DLD1 (cell line): ENCODE data around the gene BRDT.

Source experiments
- in situ Hi-C: cut with HindIII; loops from 2 replicates; pipeline ENCODE4 v1.10.0; 2017; ENCODE audit warnings: low sequenced_read_pairs

BRDT gene

DNA sequence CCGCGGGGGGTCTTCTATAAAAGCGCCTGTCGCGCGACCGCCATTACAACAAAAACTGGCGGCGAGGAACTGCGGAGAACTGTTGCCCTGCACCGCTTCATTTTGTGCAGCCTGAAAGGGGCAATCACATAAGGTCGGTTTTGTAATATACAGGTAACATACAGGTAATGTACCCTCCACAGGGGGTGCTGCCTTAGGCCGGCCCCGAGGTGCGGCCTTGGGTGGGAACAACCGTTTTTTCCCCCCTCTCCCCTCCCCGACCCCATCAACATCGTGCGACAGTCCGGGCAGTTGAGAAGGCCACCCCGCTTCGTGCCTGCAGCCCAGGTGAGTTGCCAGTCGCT is at the start of gene BRDT:
BRDT (plus strand) TSS at position 46 of the 344 bp plus-strand sequence. CDS start 13,354 bp downstream, outside the sequence.
- in situ Hi-C loops = loop anchor here (25.0 kb wide), 1 partner anchor 412 kb away; no protein-coding TSS in a partner anchor

DNA sequence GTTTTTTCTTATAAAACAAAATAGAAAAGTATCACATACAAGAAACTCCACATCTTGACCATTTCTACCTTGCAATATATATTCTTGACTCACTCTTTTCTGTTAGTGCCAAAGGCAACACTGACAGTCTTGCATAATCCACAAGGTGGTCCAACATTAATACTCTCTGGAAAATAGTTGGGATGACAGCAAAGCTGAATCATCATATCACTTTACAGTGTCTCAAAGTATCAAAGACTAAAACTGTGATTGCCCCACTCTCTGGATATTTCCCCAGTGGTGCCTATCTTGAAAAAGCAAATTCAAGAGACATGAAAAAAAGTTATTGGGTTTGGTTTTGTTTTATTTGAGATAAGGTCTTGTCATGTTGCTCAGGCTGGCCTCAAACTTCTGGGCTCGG is 48.6 kb upstream of the BRDT start:
- in situ Hi-C loops = no loop called here

DNA sequence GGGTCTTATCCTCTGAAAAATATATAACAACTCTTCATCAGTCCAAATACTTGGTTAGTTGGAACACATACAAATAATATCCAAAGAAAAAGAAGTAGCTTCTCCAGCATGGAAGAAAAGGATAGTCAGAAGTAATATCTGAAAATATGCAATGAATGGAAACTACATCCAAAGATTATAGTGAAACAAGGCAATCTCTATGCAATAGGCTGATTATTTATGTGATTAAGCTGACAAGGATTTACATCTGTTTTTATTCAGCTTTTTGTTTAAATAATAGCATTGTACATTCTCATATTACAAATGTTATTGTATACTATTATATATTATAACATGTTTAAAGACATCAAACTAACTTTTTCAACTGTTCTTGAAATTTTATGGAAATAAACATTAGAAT is 48.0 kb upstream of the BRDT start:
- in situ Hi-C loops = no loop called here

DNA sequence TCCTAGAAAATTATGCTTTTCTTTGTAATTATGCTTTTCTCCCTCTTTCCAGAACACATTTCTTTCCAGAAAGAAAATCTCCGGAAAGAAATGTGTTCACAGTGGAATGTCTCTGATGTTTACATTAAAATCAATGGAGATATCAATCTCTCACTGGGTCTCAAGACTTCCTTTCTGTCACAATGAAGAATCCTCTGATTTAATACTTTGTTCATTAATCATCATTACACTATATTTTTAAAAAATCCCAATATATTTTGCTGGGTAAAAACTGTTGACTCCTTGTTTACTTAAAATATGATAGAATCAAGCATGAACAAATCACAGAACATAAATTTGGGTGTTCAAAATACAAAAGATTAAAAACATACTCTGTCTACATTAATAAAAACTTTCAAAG is 36.9 kb upstream of the BRDT start:
- in situ Hi-C loops = no loop called here

DNA sequence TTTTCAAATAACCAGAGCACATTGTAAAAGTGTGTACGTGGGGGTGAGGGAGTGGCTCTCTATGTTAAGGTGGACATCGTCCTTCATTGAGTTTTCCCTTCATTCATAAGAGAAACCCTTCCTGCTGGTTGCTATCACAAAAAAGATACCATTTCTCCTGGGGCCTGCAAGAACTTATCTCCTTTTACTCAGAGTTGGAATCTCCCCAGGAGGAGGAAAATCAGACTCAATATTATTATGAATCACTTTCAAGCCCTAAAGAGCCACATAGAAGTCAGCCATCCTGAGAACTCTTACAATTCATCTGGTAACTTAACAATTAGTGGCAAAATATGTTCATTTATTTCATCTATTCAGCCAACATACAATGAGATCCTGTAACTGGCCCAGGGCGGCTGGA is 36.2 kb upstream of the BRDT start:
- in situ Hi-C loops = no loop called here

DNA sequence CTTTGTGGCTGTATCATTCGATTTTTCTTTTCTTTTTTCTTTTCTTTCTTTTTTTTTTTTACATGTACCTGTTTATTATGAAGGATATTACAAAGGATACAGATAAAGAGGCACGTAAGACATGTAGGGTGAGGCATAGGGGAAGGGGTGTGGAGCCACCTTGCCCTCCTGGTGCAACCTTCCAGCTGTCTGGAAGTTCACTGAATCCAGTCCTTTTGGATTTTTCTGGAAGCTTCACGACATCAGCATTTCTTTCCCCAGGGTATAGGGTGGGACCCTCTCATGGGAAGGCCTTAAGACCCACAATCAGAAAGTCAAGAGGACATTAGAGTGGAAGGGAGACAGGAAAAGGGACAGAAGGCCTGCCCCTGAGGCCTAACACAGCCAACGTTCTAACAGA is 33.2 kb upstream of the BRDT start:
- in situ Hi-C loops = no loop called here

DNA sequence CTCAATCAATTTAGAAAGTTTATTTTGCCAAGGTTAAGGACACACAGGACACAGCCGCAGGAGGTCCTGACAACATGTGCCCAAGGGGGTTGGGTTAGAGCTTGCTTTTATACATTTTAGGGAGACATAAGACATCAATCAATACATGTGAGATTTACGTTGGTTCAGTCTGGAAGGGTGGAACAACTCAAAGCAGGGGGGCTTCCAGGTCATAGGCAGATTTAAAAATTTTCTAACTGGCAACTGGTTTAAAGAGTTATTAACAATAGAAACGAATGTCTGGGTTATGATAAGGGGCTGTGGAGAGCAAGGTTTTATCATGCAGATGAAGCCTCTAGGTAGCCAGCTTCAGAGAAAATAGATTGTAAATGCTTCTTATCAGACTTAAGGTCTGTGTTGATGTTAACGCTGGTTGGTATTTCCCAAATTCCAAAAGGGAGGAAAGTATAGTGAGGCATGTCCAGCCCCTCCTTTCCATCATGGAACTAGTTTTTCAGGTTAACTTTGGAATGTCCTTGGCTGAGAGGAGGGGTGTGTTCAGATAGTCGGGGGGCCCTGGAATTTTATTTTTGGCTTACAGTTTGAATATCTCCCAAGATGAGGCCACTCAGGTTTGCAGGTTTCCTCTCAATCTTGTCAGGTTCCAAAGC is 32.3 kb upstream of the BRDT start:
- in situ Hi-C loops = no loop called here

DNA sequence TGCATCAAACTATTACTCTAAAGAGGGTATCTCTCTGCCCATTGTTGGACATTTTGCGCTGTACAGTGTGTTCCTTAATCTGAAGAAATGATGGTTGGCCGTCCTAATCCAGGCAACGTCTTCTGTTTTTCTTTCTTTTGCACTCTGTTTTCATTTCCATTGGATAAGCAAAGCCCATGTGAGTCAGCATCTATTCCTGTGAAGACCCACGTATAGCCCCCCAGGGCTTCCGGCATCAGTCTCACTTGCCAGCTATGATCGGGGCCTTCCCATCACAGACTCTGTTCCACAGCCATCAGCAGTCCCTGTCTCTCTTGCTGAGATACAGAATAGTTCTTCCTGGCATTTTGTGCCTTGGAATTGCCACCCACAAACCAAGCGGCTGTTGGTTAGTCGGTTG is 29.2 kb upstream of the BRDT start:
- in situ Hi-C loops = no loop called here

DNA sequence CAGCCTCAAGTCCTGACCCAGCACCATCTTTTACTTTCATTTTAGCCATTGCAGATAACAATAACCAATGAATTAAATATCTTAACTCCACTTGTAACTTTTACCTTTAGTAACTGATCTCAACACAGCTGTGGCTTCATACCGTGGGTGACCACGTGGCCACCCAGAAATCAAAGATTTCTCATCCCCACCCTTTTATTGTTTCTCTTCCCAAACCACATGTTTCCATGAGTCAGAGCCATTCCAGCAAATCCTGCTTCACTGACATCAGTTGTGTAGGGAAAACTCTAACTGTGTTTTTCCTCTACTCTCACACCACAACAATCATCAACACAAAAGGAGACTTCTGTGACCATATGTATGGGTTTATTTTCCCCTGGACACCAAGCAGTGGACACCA is 25.1 kb upstream of the BRDT start:
- in situ Hi-C loops = no loop called here

DNA sequence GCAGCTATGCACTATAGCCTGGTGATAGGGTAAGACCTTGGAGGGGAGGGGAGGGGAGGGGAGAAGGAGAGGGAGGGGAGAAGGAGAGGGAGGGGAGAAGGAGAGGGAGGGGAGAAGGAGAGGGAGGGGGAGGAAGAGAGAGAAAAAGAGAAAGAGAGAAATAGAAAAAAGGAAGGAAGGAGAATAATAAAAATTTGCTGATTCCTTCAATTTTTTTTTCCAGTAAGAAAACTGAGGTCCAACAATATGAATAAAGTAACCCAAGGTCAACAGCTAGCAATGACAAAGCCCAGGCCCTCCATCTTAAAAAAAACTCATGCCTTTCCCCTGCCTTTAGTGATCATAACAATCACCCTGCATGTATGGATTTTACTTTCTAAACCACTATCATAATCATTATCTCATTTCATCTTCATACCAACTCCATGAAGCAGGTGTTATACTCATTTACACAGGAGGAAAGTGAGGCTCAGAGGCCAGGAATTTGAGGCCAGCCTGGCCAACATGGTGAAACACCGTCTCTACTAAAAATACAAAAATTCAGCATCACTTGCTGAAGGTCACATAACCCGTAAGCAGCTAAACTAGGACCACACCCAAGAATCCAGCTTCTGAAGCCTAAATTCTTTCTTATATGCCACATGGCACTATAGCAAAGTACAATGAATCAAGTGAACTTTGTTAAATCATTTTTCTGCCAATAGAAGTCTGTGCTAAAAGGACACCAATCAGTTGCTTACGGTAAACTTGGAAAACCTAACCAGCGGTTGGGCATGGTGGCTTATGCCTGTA is 23.4 kb upstream of the BRDT start:
- in situ Hi-C loops = loop anchor here (25.0 kb wide), 1 partner anchor 389 kb away; no protein-coding TSS in a partner anchor

DNA sequence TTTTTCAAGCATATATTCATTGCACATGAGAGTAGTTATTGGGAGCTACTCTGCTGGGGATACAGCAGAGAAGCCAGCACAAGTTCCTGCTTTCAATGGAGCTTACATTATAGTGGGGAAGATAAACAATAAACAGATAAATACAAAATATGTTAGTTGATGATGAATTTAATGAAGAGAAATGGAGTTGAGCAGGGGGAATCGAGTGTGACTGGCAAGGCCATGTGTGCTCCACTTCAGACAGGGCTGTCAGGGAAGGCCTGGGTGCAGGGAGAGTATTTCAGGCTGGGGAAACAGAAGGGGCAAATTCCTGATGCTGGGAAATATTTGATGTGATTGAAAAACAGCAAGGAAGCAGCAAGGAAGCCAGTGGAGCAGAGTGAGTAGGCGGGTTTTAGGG is 21.2 kb upstream of the BRDT start:
- in situ Hi-C loops = loop anchor here (25.0 kb wide), 1 partner anchor 391 kb away; no protein-coding TSS in a partner anchor

DNA sequence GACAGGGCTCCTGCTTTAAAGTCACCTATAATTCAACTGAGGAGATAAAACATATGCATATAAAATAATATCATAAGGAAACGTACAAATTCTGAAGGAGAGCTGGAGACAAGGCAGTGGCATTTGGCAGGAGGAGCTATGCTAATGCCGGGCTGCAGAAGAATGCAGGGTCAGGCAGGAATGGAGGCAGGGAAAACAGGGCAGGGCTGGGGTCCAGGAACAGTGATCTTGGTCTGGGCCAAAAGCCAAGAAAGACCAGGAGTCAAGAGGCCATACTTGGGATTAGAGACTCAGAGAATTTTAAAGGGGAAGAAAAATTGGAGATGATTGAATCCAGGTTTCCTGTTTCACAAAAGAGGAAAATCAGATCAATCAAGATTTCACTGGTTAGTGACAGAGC is 20.0 kb upstream of the BRDT start:
- in situ Hi-C loops = loop anchor here (25.0 kb wide), 1 partner anchor 392 kb away; no protein-coding TSS in a partner anchor

DNA sequence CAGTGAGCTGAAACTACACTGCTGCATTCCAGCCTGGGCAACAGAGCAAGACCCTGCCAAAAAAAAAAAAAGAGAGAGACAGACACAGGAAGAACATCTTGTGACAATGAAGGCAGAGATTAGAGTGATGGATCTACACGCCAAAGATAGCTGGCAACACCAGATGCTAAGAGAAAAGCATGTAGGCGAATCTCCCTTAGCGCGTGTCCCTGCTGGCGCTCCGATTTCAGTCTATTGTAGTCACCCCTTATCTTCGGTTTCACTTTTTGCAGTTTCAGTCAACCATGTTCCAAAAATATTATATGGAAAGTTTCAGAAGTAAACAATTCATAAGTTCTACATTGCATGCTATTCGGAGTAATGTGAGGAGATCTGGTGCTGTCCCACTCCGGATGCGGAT is 11.6 kb upstream of the BRDT start:
- in situ Hi-C loops = loop anchor here (25.0 kb wide), 1 partner anchor 400 kb away; no protein-coding TSS in a partner anchor

DNA sequence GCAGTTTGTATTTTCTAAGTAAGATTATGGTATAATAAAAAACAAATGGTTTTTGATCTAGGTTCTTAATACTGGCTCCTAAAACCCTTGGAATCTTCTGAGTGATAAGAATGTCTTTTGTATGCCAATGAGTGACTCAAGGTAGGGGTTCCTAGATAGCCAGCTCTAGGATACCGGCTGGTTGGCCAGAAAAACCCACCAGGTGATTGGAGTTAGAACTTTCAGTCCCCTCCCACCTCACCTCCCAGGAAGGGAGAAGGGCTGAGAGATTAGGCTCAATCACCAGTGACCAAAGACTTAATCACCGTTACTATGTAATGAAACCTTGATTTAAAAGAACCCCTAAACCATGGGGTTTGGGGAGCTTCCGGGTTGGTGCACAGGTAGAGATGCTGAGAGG is 8.7 kb upstream of the BRDT start:
- in situ Hi-C loops = loop anchor here (25.0 kb wide), 1 partner anchor 403 kb away; no protein-coding TSS in a partner anchor

DNA sequence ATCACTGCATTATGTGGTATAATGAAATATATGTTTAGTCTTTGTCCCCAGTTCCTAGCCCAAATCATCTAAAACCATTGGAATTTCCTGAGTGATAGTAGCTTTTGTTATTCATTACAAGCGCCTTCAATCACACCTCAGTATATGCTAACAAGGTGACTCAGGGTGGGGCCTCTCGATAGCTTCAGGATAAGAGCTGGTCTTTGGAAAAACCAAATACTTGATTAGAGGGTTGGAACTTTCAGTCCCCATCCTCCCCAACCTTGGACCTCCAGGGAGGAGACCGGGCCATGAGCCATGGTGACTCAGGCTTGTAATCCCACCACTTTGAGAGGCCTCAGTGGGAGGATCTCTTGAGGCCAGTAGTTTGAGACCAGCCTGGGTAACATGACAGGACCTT is 5.1 kb upstream of the BRDT start:
- in situ Hi-C loops = loop anchor here (25.0 kb wide), 1 partner anchor 407 kb away; no protein-coding TSS in a partner anchor

DNA sequence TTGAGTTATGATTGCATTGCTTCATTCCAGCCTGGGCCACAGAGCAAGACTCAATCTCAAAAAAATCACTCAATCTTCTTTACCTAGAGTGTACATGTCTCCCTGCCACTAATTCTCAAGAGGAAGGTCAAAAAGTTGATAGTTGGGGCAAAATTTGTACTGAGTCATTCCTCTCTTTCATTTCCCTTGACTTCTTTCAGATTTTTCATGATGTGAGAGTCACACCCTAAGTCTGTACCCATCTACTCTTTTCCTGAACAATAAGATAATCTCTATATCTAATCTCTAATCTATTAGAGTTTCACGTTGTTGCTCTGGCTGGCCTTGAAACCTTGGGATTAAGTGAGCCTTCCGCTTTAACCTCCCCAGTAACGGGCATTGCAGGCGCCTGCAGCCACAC is 1.1 kb upstream of the BRDT start:
- in situ Hi-C loops = loop anchor here (25.0 kb wide), 1 partner anchor 411 kb away; no protein-coding TSS in a partner anchor

DNA sequence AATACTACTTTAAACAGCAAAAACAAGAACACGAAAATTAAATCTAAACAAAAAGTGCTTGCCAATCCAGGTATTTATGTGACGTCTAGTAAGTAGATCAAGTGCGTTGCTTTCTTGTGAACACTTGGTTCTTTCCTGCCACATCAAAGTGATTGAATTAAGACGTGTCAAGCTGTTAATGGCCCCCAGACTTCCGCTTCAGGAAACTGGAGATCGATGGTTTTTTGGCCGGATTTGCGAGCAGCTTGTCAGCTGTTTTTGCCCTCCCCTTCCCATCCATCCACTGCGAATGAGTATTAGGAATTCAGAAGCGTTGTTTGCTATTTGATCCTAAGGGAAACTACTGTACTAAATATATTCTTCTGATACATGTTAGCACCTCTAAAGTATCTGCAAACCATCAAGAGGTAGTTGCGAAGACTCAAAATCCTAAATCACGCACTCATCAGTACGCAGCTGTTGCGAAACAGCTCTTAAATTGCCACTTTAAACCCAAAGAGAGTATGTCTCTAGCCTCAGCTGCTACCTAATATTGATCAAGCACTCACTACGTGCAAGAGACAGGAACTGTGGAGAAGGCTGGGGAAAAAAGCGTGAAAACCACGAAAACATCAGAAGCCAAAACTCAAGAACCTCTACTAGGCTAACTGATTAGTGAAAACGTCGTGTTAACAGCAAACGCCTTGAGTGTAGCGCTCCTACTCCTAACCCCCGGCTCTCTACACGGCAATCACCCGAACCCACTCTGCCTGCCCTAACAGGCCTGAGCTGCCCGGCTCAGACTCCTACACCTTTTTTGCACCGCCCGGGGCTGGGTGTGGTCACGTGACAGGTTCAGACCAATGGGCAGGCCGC is 473 bp upstream of the BRDT start:
- in situ Hi-C loops = loop anchor here (25.0 kb wide), 1 partner anchor 411 kb away; no protein-coding TSS in a partner anchor

DNA sequence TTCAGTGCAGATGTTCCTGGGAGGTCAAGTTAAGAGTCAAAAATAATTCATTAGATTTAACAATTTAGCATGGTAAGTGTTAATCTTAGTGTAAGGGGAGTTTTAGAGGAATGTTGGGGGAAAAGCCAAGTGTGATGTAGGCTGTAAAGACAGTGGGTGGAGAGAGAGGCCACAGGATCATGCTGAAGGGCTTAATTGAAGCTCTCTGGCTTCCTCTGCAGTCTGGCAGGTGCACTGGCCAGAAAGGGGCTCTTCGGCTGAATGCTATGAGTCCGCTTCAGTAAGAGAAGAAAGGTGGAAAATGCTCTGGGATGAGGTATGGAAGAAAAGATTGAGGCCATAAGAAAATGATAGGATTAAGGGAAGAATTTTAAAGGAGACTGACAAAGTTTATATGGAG is 3.0 kb downstream of the BRDT start:
- in situ Hi-C loops = no loop called here

DNA sequence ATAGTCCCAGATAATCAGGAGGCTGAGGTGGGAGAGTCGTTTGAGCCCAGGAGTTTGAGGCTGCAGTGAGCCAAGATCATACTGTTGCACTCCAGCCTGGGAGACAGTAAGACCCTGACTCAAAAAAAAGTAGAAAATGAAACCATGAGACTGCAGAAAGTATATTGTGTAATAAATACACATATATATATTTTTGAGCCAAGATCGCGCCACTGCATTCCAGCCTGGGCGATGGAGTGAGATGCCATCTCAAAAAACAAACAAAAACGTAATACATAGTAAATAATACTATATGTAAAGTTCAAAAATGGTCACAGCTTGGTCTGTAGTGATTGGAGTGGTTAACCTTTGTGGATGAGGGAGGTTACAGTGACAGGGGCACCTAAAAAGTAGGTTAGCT is 9.7 kb downstream of the BRDT start:
- in situ Hi-C loops = no loop called here

DNA sequence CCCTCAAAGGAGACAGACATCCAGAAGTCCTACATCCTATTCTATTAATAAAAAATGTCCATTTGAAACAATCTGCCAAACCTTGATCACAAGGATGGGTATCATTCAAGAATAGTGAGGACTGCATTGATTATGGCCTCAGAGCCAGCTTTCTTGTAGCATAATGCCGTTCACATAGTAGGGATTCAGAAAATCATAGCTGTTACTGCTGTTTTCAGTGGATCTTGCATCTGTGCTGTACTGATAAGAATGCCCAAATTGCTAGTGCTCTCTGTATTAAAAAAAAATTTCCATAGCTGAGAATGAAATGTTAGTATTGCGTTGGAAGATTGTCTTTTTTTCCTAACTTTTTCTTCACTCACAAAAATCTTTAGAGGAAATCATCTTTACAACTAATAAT is 19.1 kb downstream of the BRDT start:
- in situ Hi-C loops = no loop called here

DNA sequence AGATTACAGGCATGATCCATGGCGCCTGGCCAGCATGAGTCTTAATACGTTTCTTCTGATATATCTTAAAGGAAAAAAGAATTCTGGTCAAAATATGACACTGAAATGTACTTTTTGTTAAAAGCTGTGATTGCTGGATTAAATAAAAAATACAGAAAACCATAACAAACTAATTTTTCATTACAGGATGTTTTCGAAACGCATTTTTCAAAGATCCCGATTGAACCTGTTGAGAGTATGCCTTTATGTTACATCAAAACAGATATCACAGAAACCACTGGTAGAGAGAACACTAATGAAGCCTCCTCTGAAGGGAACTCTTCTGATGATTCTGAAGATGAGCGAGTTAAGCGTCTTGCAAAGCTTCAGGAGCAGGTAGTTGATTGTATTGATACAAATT is 30.2 kb downstream of the BRDT start:
- in situ Hi-C loops = no loop called here
